HepG2 (cell line): ENCODE measurements around the gene SLC7A6OS. TPM values are rescaled to one million over a fixed set of nuclear protein-coding genes. Genes with fewer than 3 reads are reported as not detected.

Experiments
- CSRNP1 ChIP-seq: sonication (generic); formaldehyde crosslinking; IDR thresholded peaks from 2 replicates; pipeline ENCODE4 v1.8.1; 2023; ENCODE audit warnings: mild to moderate bottlenecking, missing genetic modification reagents
- ELF1 ChIP-seq: sonication (generic); formaldehyde crosslinking; IDR thresholded peaks from 2 replicates; pipeline ENCODE4 v1.4.0; 2020; ENCODE audit warnings: missing genetic modification reagents
- ELF3 ChIP-seq: IDR thresholded peaks from 2 replicates; pipeline ENCODE4 v1.6.1; 2016; ENCODE audit warnings: missing genetic modification reagents, missing compliant biosample characterization
- HES4 ChIP-seq: sonication (generic); formaldehyde crosslinking; IDR thresholded peaks from 2 replicates; pipeline ENCODE4 v1.9.0; 2021; ENCODE audit warnings: mild to moderate bottlenecking, missing genetic modification reagents, borderline replicate concordance
- HHEX ChIP-seq: IDR thresholded peaks from 2 replicates; pipeline ENCODE4 v1.6.1; 2016; ENCODE audit warnings: control low read depth
- HNRNPL ChIP-seq: fragments of 200-400 bp; formaldehyde crosslinking; IDR thresholded peaks from 2 replicates; pipeline ENCODE4 v1.6.1; 2017; ENCODE audit warnings: mild to moderate bottlenecking, low read depth, low read length
- KDM3A ChIP-seq: IDR thresholded peaks from 2 replicates; pipeline ENCODE4 v1.6.1; 2018; ENCODE audit warnings: low read depth, missing compliant biosample characterization
- KLF6 ChIP-seq: IDR thresholded peaks from 2 replicates; pipeline ENCODE4 v1.8.0; 2016; ENCODE audit warnings: missing biosample characterization, missing genetic modification reagents
- LCORL ChIP-seq, 2 experiments: fragments of 450-650 bp in 1 of 2; sonication (generic) in 1 of 2; formaldehyde crosslinking in 1 of 2; IDR thresholded peaks; 2 replicates each; pipeline versions ENCODE4 v1.5.0 to v1.6.1; 2017 to 2020; ENCODE audit warnings: antibody characterized with exemption in 1 of 2, missing genetic modification reagents in 1 of 2
- MYPOP ChIP-seq: sonication (generic); formaldehyde crosslinking; IDR thresholded peaks from 2 replicates; pipeline ENCODE4 v1.8.1; 2023; ENCODE audit warnings: mild to moderate bottlenecking, moderate library complexity, missing genetic modification reagents
- PPARG ChIP-seq: conservative IDR thresholded peaks from 2 replicates; pipeline ENCODE4 v1.6.1; 2016; ENCODE audit warnings: missing biosample characterization, missing genetic modification reagents
- REXO4 ChIP-seq: sonication (generic); formaldehyde crosslinking; IDR thresholded peaks from 2 replicates; pipeline ENCODE4 v1.8.0; 2022; ENCODE audit warnings: missing genetic modification reagents, mild to moderate bottlenecking, borderline replicate concordance
- RXRA ChIP-seq: sonication (generic); formaldehyde crosslinking; IDR thresholded peaks from 2 replicates; pipeline ENCODE4 v1.5.1; 2020; ENCODE audit warnings: missing genetic modification reagents
- SIX1 ChIP-seq: sonication (generic); formaldehyde crosslinking; IDR thresholded peaks from 2 replicates; pipeline ENCODE4 v1.4.0; 2020; ENCODE audit warnings: missing genetic modification reagents, borderline replicate concordance
- SMYD3 ChIP-seq: sonication (generic); formaldehyde crosslinking; IDR thresholded peaks from 2 replicates; pipeline ENCODE4 v1.8.1; 2023; ENCODE audit warnings: mild to moderate bottlenecking, missing genetic modification reagents
- SOX5 ChIP-seq: IDR thresholded peaks from 2 replicates; pipeline ENCODE4 v1.6.1; 2016; ENCODE audit warnings: borderline replicate concordance
- SRSF4 ChIP-seq: fragments of 200-400 bp; formaldehyde crosslinking; IDR thresholded peaks from one replicate; pipeline ENCODE4 v1.6.1; 2018; ENCODE audit warnings: mild to moderate bottlenecking, low read depth, low read length, moderate library complexity; ENCODE audit not compliant: poor library complexity, severe bottlenecking
- TSC22D2 ChIP-seq: sonication (generic); formaldehyde crosslinking; IDR thresholded peaks from 2 replicates; pipeline ENCODE4 v1.5.1; 2020; ENCODE audit warnings: missing genetic modification reagents, mild to moderate bottlenecking, borderline replicate concordance
- ZNF30 ChIP-seq: sonication (generic); formaldehyde crosslinking; IDR thresholded peaks from 2 replicates; pipeline ENCODE4 v1.5.0; 2020; ENCODE audit warnings: mild to moderate bottlenecking, missing genetic modification reagents
- ZNF331 ChIP-seq: sonication (generic); formaldehyde crosslinking; IDR thresholded peaks from 2 replicates; pipeline ENCODE4 v1.4.0; 2020; ENCODE audit warnings: missing genetic modification reagents
- ZNF451 ChIP-seq: sonication (generic); formaldehyde crosslinking; IDR thresholded peaks from 2 replicates; pipeline ENCODE4 v1.5.0; 2020; ENCODE audit warnings: mild to moderate bottlenecking, missing genetic modification reagents
- ZNF460 ChIP-seq: sonication (generic); formaldehyde crosslinking; IDR thresholded peaks from 2 replicates; pipeline ENCODE4 v1.5.1; 2020; ENCODE audit warnings: missing genetic modification reagents, mild to moderate bottlenecking, borderline replicate concordance
- ZNF552 ChIP-seq: sonication (generic); formaldehyde crosslinking; IDR thresholded peaks from 2 replicates; pipeline ENCODE4 v1.9.0; 2022; ENCODE audit warnings: missing genetic modification reagents, mild to moderate bottlenecking, borderline replicate concordance
- ZNF615 ChIP-seq: sonication (generic); formaldehyde crosslinking; IDR thresholded peaks from 2 replicates; pipeline ENCODE4 v1.5.0; 2020; ENCODE audit warnings: mild to moderate bottlenecking, missing genetic modification reagents, borderline replicate concordance
- ZSCAN25 ChIP-seq: sonication (generic); formaldehyde crosslinking; IDR thresholded peaks from 2 replicates; pipeline ENCODE4 v1.8.0; 2022; ENCODE audit warnings: mild to moderate bottlenecking, missing genetic modification reagents
- ZSCAN29 ChIP-seq: sonication (generic); formaldehyde crosslinking; conservative IDR thresholded peaks from 2 replicates; pipeline ENCODE4 v1.4.0; 2020; ENCODE audit warnings: mild to moderate bottlenecking, missing genetic modification reagents
- polyA plus RNA-seq, 8 experiments: library from polyadenylated mRNA; depleted of rRNA in 3 of 8; stranded (reverse) in 7 of 8; unstranded in 1 of 8; fragments of >200 nt; fragmentation: Illumina TruSeq in 4 of 8; extraction: Trizol in 4 of 8; gene quantifications; 2 replicates each; pipeline versions ENCODE4 v1.2.1 to v1.2.3, GENCODE V29; 2011 to 2016; ENCODE audit warnings: low read depth in 4 of 8, missing spikeins in 1 of 8, mixed read lengths in 1 of 8; ENCODE audit not compliant: insufficient read depth in 1 of 8
- total RNA-seq, 5 experiments: library from RNA; depleted of rRNA; stranded (reverse); fragments of >200 nt; fragmentation: Illumina TruSeq; extraction: Trizol; gene quantifications; 2 replicates each; pipeline ENCODE4 v1.2.3, GENCODE V29; 2016; ENCODE audit warnings: low read depth in 1 of 5
- TF ChIP-seq, protein P1 (sequence below): sonication (generic); formaldehyde crosslinking; IDR thresholded peaks from 2 replicates; pipeline ENCODE4 v1.5.0; 2020; ENCODE audit warnings: missing genetic modification reagents, mild to moderate bottlenecking, borderline replicate concordance

Gene SLC7A6OS
- total and polyA plus RNA-seq, 2 of the 13 experiments (the other 11 are each of a cell fraction or from before 2014, with no cell fraction given), result 11.2 to 21.5 TPM

DNA sequence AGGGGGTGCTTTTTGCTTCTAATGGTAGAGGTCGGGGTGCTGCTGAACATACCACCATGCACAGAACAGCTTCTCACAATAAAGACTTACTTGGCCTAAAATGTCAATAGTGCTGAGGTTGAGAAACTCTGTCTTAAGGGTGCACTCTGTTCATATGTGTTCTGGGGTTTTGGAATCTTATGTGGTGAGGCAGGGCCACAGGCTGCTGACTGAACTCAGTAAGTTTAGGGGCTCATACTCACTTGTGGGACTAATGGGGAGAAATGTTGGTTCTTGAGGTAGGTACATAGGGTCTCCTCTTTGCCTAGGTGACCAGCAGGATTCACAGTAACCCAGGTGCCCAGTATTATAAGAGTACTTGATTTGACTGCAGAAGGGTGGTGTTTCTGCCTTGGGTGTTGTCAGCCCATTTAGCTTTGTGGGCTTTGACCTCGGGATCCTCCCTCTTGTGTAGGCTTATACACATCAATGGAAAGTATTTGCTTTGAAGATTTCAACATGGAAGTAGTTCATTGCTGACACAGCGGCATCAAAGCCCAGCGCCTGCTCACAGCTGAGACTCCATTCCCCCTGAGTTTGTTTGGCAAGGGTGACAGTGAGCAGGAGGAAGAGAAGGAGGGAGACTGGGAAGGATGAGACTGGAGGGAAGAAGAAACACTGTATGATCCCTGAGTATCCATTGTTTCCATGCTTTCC is 29.2 kb downstream of the SLC7A6OS start (continued):
- no peak for TF ChIP-seq ZNF615 (CRISPR knock-in tag)
- peak; percentile 50; the same call in 1 of the 2 replicates for TF ChIP-seq ZNF451 (CRISPR knock-in tag)
- TF ChIP-seq TSC22D2 (CRISPR knock-in tag), result peak; percentile 70; the same call in 1 of the 2 replicates
- TF ChIP-seq, protein P1, sequence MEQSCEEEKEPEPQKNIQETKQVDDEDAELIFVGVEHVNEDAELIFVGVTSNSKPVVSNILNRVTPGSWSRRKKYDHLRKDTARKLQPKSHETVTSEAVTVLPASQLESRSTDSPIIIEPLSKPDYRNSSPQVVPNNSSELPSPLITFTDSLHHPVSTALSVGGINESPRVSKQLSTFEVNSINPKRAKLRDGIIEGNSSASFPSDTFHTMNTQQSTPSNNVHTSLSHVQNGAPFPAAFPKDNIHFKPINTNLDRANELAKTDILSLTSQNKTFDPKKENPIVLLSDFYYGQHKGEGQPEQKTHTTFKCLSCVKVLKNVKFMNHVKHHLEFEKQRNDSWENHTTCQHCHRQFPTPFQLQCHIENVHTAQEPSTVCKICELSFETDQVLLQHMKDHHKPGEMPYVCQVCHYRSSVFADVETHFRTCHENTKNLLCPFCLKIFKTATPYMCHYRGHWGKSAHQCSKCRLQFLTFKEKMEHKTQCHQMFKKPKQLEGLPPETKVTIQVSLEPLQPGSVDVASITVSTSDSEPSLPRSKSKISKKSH (CRISPR knock-in tag), result no peak
- TF ChIP-seq KDM3A, result no peak
- TF ChIP-seq CSRNP1 (CRISPR knock-in tag), result peak; percentile 47; the same call in 1 of the 2 replicates
- TF ChIP-seq ELF1, result peak; percentile 24; the same call in 1 of the 2 replicates
- peak; percentile 74; the same call in 1 of the 2 replicates for TF ChIP-seq SMYD3 (CRISPR knock-in tag)
- TF ChIP-seq SIX1 (CRISPR knock-in tag), result peak; percentile 70; the same call in 1 of the 2 replicates
- peak; percentile 93; the same call in 1 of the 2 replicates for TF ChIP-seq ZSCAN29
- TF ChIP-seq REXO4 (CRISPR knock-in tag), result no peak
- TF ChIP-seq PPARG (CRISPR knock-in tag), result peak; percentile 73; the same call in 1 of the 2 replicates
- TF ChIP-seq ZSCAN25, result peak; percentile 48; the same call in 1 of the 2 replicates
- TF ChIP-seq KLF6 (CRISPR knock-in tag), result peak; percentile 41; the same call in 1 of the 2 replicates
- peak; percentile 54 for TF ChIP-seq MYPOP
- TF ChIP-seq ZNF30, result no peak
- no peak for TF ChIP-seq LCORL (IDR thresholded peaks at IDR 0.05)
- peak; percentile 94 for TF ChIP-seq LCORL (CRISPR knock-in tag; IDR thresholded peaks at IDR 0.05)
- TF ChIP-seq ELF3 (CRISPR knock-in tag), result peak; percentile 93
- no peak for TF ChIP-seq SRSF4
- TF ChIP-seq RXRA, result peak; percentile 92
- peak; percentile 92 for TF ChIP-seq ZNF331 (CRISPR knock-in tag)
- TF ChIP-seq HES4, result no peak
- no peak for TF ChIP-seq HNRNPL
- peak; percentile 94 for TF ChIP-seq SOX5 (CRISPR knock-in tag)
- no peak for TF ChIP-seq ZNF552 (CRISPR knock-in tag)
- peak; percentile 91 for TF ChIP-seq HHEX
- TF ChIP-seq ZNF460 (CRISPR knock-in tag), result no peak; the same call in 1 of the 2 replicates
